Transverse colon (tissue), 4 donors: ENCODE measurements around the gene LACTB. TPM values are rescaled to one million over a fixed set of nuclear protein-coding genes. Genes with fewer than 3 reads are reported as not detected.

Experiments used
- DNase-seq: peaks from one replicate; pipeline ENCODE4 v3.0.0-alpha.2; 2019
- H3K27ac ChIP-seq, 4 donors: fragments of 200-600 bp; sonication (generic); 2 replicates each; pipeline ENCODE4 v1.5.1; 2016 to 2018; ENCODE audit warnings: inconsistent platforms in 4 of 4
- H3K27me3 ChIP-seq: fragments of 200-600 bp; sonication (generic); 2 replicates; pipeline ENCODE4 v1.5.1; 2017; ENCODE audit warnings: inconsistent platforms
- H3K36me3 ChIP-seq, 4 donors: fragments of 200-600 bp; sonication (generic); 2 replicates each; pipeline ENCODE4 v1.5.1; 2017 to 2019; ENCODE audit warnings: inconsistent platforms in 4 of 4
- H3K4me1 ChIP-seq, 4 donors: fragments of 200-600 bp; sonication (generic); 2 replicates each; pipeline ENCODE4 v1.5.1; 2017 to 2020; ENCODE audit warnings: inconsistent platforms in 4 of 4
- H3K4me3 ChIP-seq, 4 donors: fragments of 200-600 bp; sonication (generic); 1 replicate in 1 of 4; 2 replicates in 3 of 4; pipeline versions ENCODE4 v1.5.1 to v1.6.1; 2017 to 2019; ENCODE audit warnings: inconsistent platforms in 4 of 4
- H3K9me3 ChIP-seq, 2 donors: fragments of 200-600 bp; sonication (generic); 2 replicates each; pipeline ENCODE4 v1.5.1; 2017 to 2019; ENCODE audit warnings: inconsistent platforms in 2 of 2
- EP300 ChIP-seq: sonication (generic); formaldehyde crosslinking; IDR thresholded peaks from one replicate; pipeline ENCODE4 v1.6.1; 2017; ENCODE audit warnings: antibody characterized with exemption, low read depth
- POLR2A ChIP-seq: fragments of 450-650 bp; IDR thresholded peaks from one replicate; pipeline ENCODE4 v1.6.1; 2016; ENCODE audit warnings: antibody characterized with exemption, mild to moderate bottlenecking, moderate library complexity
- POLR2AphosphoS5 ChIP-seq, 3 donors: sonication (generic); formaldehyde crosslinking; IDR thresholded peaks; one replicate each; pipeline ENCODE4 v1.6.1; 2016; ENCODE audit warnings: antibody characterized with exemption in 3 of 3
- WGBS, 2 donors: methylation state at CpG; one replicate each; pipeline ENCODE4 v1.1.5; 2018; ENCODE audit warnings: low coverage in 1 of 2; 5-methylcytosine and 5-hydroxymethylcytosine counted together
- in situ Hi-C, 4 donors: fragments of 200-750 bp; cut with MboI; loops; one replicate each; pipeline versions ENCODE4 v1.15.0 to v1.15.1; 2017; ENCODE audit warnings: low sequenced_read_pairs in 3 of 4, low pct_ligation_motif_present in 1 of 4, low pct_unique_long_range_greater_than_20kb in 1 of 4
- intact Hi-C: fragments of 100-400 bp; cut with DNase I; formaldehyde crosslinking; loops from one replicate; pipeline ENCODE4 v1.15.1; 2023; ENCODE audit warnings: low total_unique reads
- total RNA-seq, 4 donors: library from RNA; depleted of rRNA; stranded (reverse); fragments of >200 nt; gene quantifications; one replicate each; pipeline ENCODE4 v1.1.0, GENCODE V29; 2016
- TF ChIP-seq, protein P1 (sequence below), 5 experiments: fragments of 200-600 bp in 3 of 5; fragments of 450-650 bp in 2 of 5; sonication (generic) in 3 of 5; IDR thresholded peaks; 1 replicate in 2 of 5; 2 replicates in 3 of 5; pipeline ENCODE4 v1.5.1; 2016 to 2017; ENCODE audit warnings: antibody characterized with exemption in 5 of 5, inconsistent platforms in 3 of 5, mild to moderate bottlenecking in 2 of 5, moderate library complexity in 1 of 5

The LACTB gene
- total RNA-seq, 4 donors from 2014 or later = 6.7 to 20.6 (median 19.6) TPM

DNA sequence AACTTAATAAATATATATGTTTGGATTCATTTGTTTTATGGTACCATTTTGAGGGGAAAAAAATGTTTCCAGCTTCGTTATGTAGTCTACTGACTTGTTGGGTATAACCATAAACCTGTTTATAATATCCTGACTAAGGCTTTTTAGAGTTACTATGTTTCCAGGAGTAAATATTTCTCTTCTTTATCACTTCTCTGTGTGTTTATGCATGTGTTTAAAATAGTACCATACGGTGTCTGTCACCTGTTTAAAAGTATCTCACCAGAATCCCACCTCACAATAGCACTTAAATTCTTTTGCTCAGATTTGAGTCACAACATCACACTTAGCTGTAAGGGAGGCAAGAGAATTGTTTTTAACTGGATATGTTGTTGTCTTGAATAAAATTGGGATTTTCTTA lies 15.1 kb downstream of the LACTB start:
- in situ Hi-C loops (no loop called here), intact Hi-C loops (no loop called here)
- peaks cover 0 to 6% (median 0%) of the 10 kb centered on the region in 4 donors for H3K4me1 ChIP-seq
- TF ChIP-seq POLR2A (no peak), POLR2AphosphoS5 (IDR thresholded peaks at IDR 0.05) (no peak), EP300 (no peak)
- TF ChIP-seq, protein P1, sequence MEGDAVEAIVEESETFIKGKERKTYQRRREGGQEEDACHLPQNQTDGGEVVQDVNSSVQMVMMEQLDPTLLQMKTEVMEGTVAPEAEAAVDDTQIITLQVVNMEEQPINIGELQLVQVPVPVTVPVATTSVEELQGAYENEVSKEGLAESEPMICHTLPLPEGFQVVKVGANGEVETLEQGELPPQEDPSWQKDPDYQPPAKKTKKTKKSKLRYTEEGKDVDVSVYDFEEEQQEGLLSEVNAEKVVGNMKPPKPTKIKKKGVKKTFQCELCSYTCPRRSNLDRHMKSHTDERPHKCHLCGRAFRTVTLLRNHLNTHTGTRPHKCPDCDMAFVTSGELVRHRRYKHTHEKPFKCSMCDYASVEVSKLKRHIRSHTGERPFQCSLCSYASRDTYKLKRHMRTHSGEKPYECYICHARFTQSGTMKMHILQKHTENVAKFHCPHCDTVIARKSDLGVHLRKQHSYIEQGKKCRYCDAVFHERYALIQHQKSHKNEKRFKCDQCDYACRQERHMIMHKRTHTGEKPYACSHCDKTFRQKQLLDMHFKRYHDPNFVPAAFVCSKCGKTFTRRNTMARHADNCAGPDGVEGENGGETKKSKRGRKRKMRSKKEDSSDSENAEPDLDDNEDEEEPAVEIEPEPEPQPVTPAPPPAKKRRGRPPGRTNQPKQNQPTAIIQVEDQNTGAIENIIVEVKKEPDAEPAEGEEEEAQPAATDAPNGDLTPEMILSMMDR (IDR thresholded peaks at IDR 0.05) = no peak
- H3K9me3 ChIP-seq = no peaks in the 10 kb centered on the region
- H3K36me3 ChIP-seq = peaks cover 0 to 6% (median 0%) of the 10 kb centered on the region in 4 donors
- H3K27ac ChIP-seq = no peak overlapping the region
- no peak overlapping the region for H3K4me3 ChIP-seq
- H3K27me3 ChIP-seq = no peaks in the 10 kb centered on the region
- no peak for DNase-seq
- WGBS, 2 donors = 80 to 91% methylated on average over 2 of the region's 2 CpGs

DNA sequence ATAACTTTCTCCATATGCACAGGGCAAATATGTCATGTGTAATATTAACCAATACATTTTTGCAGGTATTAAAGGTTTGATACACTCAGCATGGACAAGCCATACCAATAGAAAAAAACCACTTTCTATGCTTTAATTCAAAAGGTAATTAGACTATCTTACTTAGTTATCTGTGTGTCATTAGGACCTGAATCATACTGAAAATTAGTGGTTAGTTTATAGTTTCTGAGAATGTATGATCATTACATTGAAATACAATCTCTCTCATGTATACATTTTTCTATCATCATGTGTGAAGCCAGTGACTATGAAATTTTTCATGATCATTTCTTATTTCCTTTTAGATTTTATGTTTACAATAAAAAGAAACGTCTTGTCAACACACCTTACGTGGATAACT lies 19.3 kb downstream of the LACTB start:
- no peak overlapping the region for H3K27ac ChIP-seq
- no peak overlapping the region for H3K4me3 ChIP-seq
- no peaks in the 10 kb centered on the region for H3K27me3 ChIP-seq
- H3K9me3 ChIP-seq = no peaks in the 10 kb centered on the region
- TF ChIP-seq, protein P1 (IDR thresholded peaks at IDR 0.05) = no peak
- TF ChIP-seq POLR2A (no peak), EP300 (no peak)
- WGBS, 2 donors = 80 to 85% methylated on average over 2 of the region's 2 CpGs
- no peaks in the 10 kb centered on the region for H3K4me1 ChIP-seq
- intact Hi-C loops (no loop called here), in situ Hi-C loops (no loop called here)
- DNase-seq = no peak
- peaks cover 0 to 6% (median 0%) of the 10 kb centered on the region in 4 donors for H3K36me3 ChIP-seq

GRCh38 chr15:63145426-63145825 lies 23.8 kb downstream of the LACTB start:
- intact Hi-C loops (no loop called here), in situ Hi-C loops (no loop called here)
- Histone ChIP-seq H3K4me3 (no peak overlapping the region), H3K27ac (no peak overlapping the region), H3K27me3 (no peaks in the 10 kb centered on the region), H3K9me3 (no peaks in the 10 kb centered on the region), H3K4me1 (no peaks in the 10 kb centered on the region), H3K36me3 (peaks cover 0 to 31% (median 2%) of the 10 kb centered on the region in 4 donors)
- DNase-seq = no peak
- TF ChIP-seq POLR2A = no peak
- no peak for TF ChIP-seq POLR2AphosphoS5 (IDR thresholded peaks at IDR 0.05)
- TF ChIP-seq, protein P1 (IDR thresholded peaks at IDR 0.05) = no peak
- TF ChIP-seq EP300 = no peak
- WGBS, 2 donors = 89 to 100% methylated on average over 1 to 2 of the region's 2 CpGs

GRCh38 chr15:63146684-63147083 lies 25.0 kb downstream of the LACTB start:
- DNase-seq = no peak
- TF ChIP-seq, protein P1 (IDR thresholded peaks at IDR 0.05) = no peak
- TF ChIP-seq EP300 (no peak), POLR2AphosphoS5 (IDR thresholded peaks at IDR 0.05) (no peak), POLR2A (no peak)
- Histone ChIP-seq H3K27me3 (no peaks in the 10 kb centered on the region), H3K27ac (no peak overlapping the region), H3K4me3 (no peak overlapping the region), H3K9me3 (no peaks in the 10 kb centered on the region), H3K36me3 (peaks cover 0 to 25% (median 2%) of the 10 kb centered on the region in 4 donors), H3K4me1 (no peaks in the 10 kb centered on the region)
- intact Hi-C loops = no loop called here
- in situ Hi-C loops = no loop called here
- 50 to 83% methylated on average over 1 to 3 of the region's 3 CpGs for WGBS, 2 donors
